Astrocyte (in vitro differentiated cells and primary cell): ENCODE results near the gene COX10. TPM values are rescaled to one million over a fixed set of nuclear protein-coding genes. Genes with fewer than 3 reads are reported as not detected.

Source experiments
- DNase-seq: peaks from one replicate; pipeline ENCODE4 v3.0.0-alpha.2; 2010; ENCODE audit warnings: low read depth
- FAIRE-seq: peaks from 2 replicates; lab custom pipeline; 2011; peaks lifted over from hg19 to GRCh38; lab: Jason Lieb, UNC
- H2AFZ ChIP-seq: 2 replicates; pipeline ENCODE4 v1.6.0; 2012; ENCODE audit warnings: low read depth, low read length, inconsistent platforms
- H3K27ac ChIP-seq: 2 replicates; pipeline ENCODE4 v1.5.1; 2011; ENCODE audit warnings: low read depth, low read length, inconsistent platforms
- H3K27me3 ChIP-seq: 2 replicates; pipeline ENCODE4 v1.6.0; 2011; ENCODE audit warnings: low read length, inconsistent platforms; ENCODE audit not compliant: insufficient read depth
- H3K36me3 ChIP-seq: 2 replicates; pipeline ENCODE4 v1.5.1; 2011; ENCODE audit warnings: low read length, inconsistent platforms; ENCODE audit not compliant: insufficient read depth
- H3K4me1 ChIP-seq: 2 replicates; pipeline ENCODE4 v1.5.1; 2011; ENCODE audit warnings: low read length, inconsistent platforms; ENCODE audit not compliant: insufficient read depth
- H3K4me2 ChIP-seq: 2 replicates; pipeline ENCODE4 v1.6.0; 2012; ENCODE audit warnings: low read length, inconsistent platforms
- H3K4me3 ChIP-seq: 2 replicates; pipeline ENCODE4 v1.5.1; 2011; ENCODE audit warnings: low read depth, mild to moderate bottlenecking, low read length, inconsistent platforms; ENCODE audit not compliant: insufficient read depth
- H3K79me2 ChIP-seq: 2 replicates; pipeline ENCODE4 v1.6.0; 2012; ENCODE audit warnings: mild to moderate bottlenecking, low read length, inconsistent platforms; ENCODE audit not compliant: insufficient read depth
- H3K9ac ChIP-seq: 2 replicates; pipeline ENCODE4 v1.6.0; 2012; ENCODE audit warnings: mild to moderate bottlenecking, low read length, inconsistent platforms
- H3K9me3 ChIP-seq: 2 replicates; pipeline ENCODE4 v1.5.1; 2012; ENCODE audit warnings: low read depth, mild to moderate bottlenecking, low read length, inconsistent platforms; ENCODE audit not compliant: insufficient read depth
- H4K20me1 ChIP-seq: 2 replicates; pipeline ENCODE4 v1.6.0; 2012; ENCODE audit warnings: low read length, inconsistent platforms; ENCODE audit not compliant: insufficient read depth
- H3K27ac Mint-ChIP-seq: one replicate; pipeline ENCODE4 v1.8.0; 2021; ENCODE audit warnings: mild to moderate bottlenecking, mixed read lengths; ENCODE audit not compliant: unreplicated experiment
- H3K27me3 Mint-ChIP-seq: one replicate; pipeline ENCODE4 v1.8.0; 2021; ENCODE audit warnings: low read depth, mixed read lengths; ENCODE audit not compliant: unreplicated experiment
- H3K36me3 Mint-ChIP-seq: one replicate; pipeline ENCODE4 v1.8.0; 2021; ENCODE audit warnings: low read depth, mixed read lengths; ENCODE audit not compliant: unreplicated experiment
- H3K4me1 Mint-ChIP-seq: one replicate; pipeline ENCODE4 v1.8.0; 2021; ENCODE audit warnings: low read depth, mixed read lengths; ENCODE audit not compliant: unreplicated experiment
- H3K4me3 Mint-ChIP-seq: one replicate; pipeline ENCODE4 v1.8.0; 2021; ENCODE audit warnings: mild to moderate bottlenecking, moderate library complexity, mixed read lengths; ENCODE audit not compliant: unreplicated experiment
- H3K9me3 Mint-ChIP-seq: one replicate; pipeline ENCODE4 v1.8.0; 2021; ENCODE audit warnings: mild to moderate bottlenecking, mixed read lengths; ENCODE audit not compliant: unreplicated experiment
- EZH2 ChIP-seq: IDR thresholded peaks from 2 replicates; pipeline ENCODE4 v1.6.1; 2012; ENCODE audit warnings: mild to moderate bottlenecking, low read length, inconsistent platforms; ENCODE audit not compliant: insufficient read depth
- total RNA-seq: library from RNA; stranded (reverse); gene quantifications from 2 replicates; pipeline ENCODE4 v1.2.1, GENCODE V29; 2021
- TF ChIP-seq, protein P1 (sequence below): IDR thresholded peaks from 2 replicates; pipeline ENCODE4 v1.5.1; 2011; ENCODE audit warnings: low read depth, mild to moderate bottlenecking, inconsistent platforms, low read length, moderate library complexity; ENCODE audit not compliant: insufficient read depth

The COX10 gene
- total RNA-seq, 1 donor from 2014 or later = 16.4 TPM

DNA sequence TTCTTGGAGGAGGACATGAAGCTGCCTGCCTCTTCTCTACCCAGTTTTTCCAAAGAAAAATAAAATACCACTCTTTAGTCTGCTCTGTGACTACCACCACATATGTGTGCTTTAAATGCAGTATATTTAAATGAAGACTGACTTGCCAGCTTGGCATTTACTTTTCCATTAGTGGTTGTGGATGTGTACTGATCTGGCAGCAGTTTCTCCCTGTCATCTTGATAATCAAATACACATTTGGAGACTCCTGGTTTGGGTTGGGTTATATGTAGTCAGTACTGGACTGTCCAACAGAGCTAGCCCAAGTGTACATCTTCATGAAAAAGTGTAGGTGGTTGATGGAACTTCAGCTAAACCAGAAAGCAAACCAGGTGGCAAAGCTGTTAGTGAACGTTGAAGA is 19.9 kb downstream of the COX10 start:
- Histone ChIP-seq H3K4me1 (peaks cover 12% of the 10 kb centered on the region), H3K79me2 (peaks cover 32% of the 10 kb centered on the region), H3K27me3 (no peaks in the 10 kb centered on the region), H3K4me2 (no peak overlapping the region), H4K20me1 (peaks cover 10% of the 10 kb centered on the region), H3K4me3 (no peak overlapping the region), H3K9ac (no peak overlapping the region), H3K36me3 (no peaks in the 10 kb centered on the region), H3K27ac (no peak overlapping the region), H2AFZ (no peak overlapping the region), H3K9me3 (no peaks in the 10 kb centered on the region)
- Mint-ChIP-seq H3K4me1 (peaks cover 9% of the 10 kb centered on the region), H3K27me3 (no peaks in the 10 kb centered on the region), H3K4me3 (no peak overlapping the region), H3K9me3 (no peaks in the 10 kb centered on the region), H3K27ac (no peak overlapping the region), H3K36me3 (peaks cover 4% of the 10 kb centered on the region)
- no peak for TF ChIP-seq EZH2
- TF ChIP-seq, protein P1, sequence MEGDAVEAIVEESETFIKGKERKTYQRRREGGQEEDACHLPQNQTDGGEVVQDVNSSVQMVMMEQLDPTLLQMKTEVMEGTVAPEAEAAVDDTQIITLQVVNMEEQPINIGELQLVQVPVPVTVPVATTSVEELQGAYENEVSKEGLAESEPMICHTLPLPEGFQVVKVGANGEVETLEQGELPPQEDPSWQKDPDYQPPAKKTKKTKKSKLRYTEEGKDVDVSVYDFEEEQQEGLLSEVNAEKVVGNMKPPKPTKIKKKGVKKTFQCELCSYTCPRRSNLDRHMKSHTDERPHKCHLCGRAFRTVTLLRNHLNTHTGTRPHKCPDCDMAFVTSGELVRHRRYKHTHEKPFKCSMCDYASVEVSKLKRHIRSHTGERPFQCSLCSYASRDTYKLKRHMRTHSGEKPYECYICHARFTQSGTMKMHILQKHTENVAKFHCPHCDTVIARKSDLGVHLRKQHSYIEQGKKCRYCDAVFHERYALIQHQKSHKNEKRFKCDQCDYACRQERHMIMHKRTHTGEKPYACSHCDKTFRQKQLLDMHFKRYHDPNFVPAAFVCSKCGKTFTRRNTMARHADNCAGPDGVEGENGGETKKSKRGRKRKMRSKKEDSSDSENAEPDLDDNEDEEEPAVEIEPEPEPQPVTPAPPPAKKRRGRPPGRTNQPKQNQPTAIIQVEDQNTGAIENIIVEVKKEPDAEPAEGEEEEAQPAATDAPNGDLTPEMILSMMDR = no peak
- FAIRE-seq = no peak
- DNase-seq = no peak

DNA sequence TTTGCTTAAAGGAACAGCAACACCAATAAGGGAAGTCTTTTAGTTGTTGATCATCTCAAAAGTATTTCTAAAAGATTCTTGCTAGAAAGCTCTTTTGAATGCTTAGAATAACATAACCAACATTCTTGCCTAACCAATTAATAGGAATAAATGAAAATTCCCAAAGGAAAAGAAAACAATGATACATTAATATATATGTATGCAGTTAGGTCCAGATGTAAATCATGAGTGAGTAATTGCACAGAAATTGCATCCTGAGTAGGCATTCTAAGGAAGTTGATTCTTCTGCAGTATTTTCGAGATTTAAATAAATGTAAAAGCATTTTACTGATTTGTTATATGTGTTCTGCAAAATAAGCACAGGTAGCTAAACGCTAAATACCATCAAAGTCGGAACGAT is 22.1 kb downstream of the COX10 start:
- Histone ChIP-seq H3K27me3 (no peaks in the 10 kb centered on the region), H3K9me3 (no peaks in the 10 kb centered on the region), H3K36me3 (no peaks in the 10 kb centered on the region), H2AFZ (no peak overlapping the region), H3K9ac (no peak overlapping the region), H3K4me3 (no peak overlapping the region), H3K27ac (peak overlapping the region; percentile 5), H4K20me1 (peaks cover 10% of the 10 kb centered on the region), H3K4me2 (peak overlapping the region; percentile 46), H3K79me2 (peaks cover 38% of the 10 kb centered on the region), H3K4me1 (peaks cover 12% of the 10 kb centered on the region)
- Mint-ChIP-seq H3K4me3 (no peak overlapping the region), H3K27me3 (no peaks in the 10 kb centered on the region), H3K4me1 (peaks cover 9% of the 10 kb centered on the region), H3K9me3 (no peaks in the 10 kb centered on the region), H3K36me3 (peaks cover 4% of the 10 kb centered on the region), H3K27ac (no peak overlapping the region)
- TF ChIP-seq, protein P1 = no peak
- DNase-seq = peak; percentile 34
- FAIRE-seq = peak; percentile 20

- Histone ChIP-seq H3K4me3 (no peak overlapping the region), H3K27me3 (no peaks in the 10 kb centered on the region), H2AFZ (no peak overlapping the region), H3K9ac (no peak overlapping the region), H3K79me2 (peaks cover 33% of the 10 kb centered on the region), H3K4me2 (no peak overlapping the region), H3K9me3 (no peaks in the 10 kb centered on the region), H3K4me1 (peaks cover 12% of the 10 kb centered on the region), H4K20me1 (peaks cover 10% of the 10 kb centered on the region), H3K36me3 (no peaks in the 10 kb centered on the region), H3K27ac (no peak overlapping the region)
- Mint-ChIP-seq H3K27ac (no peak overlapping the region), H3K4me3 (no peak overlapping the region), H3K36me3 (no peaks in the 10 kb centered on the region), H3K27me3 (no peaks in the 10 kb centered on the region), H3K9me3 (no peaks in the 10 kb centered on the region), H3K4me1 (peaks cover 9% of the 10 kb centered on the region)
- FAIRE-seq (no peak), DNase-seq (no peak)
- TF ChIP-seq EZH2 = no peak
- TF ChIP-seq, protein P1 = no peak
Observed at GRCh38 chr17:14092808-14093207, 23.5 kb downstream of the COX10 start.
